Immature natural killer cell (primary cell): ENCODE data around the gene CTNNA2. TPM values are rescaled to one million over a fixed set of nuclear protein-coding genes. Genes with fewer than 3 reads are reported as not detected.

Source experiments
- DNase-seq, 3 donors: peaks; one replicate each; pipeline ENCODE4 v3.0.0; 2022; ENCODE audit warnings: mixed read lengths in 1 of 3
- H3K27ac Mint-ChIP-seq, 6 donors: one replicate each; pipeline ENCODE4 v1.8.0; 2020; ENCODE audit warnings: mixed read lengths in 6 of 6, mild to moderate bottlenecking in 5 of 6, inconsistent platforms in 4 of 6, moderate library complexity in 3 of 6
- H3K27me3 Mint-ChIP-seq, 3 donors: one replicate each; pipeline ENCODE4 v1.8.0; 2020 to 2021; ENCODE audit warnings: low read depth in 3 of 3, mild to moderate bottlenecking in 3 of 3, mixed read lengths in 3 of 3, moderate library complexity in 3 of 3, inconsistent platforms in 1 of 3
- H3K36me3 Mint-ChIP-seq, 3 donors: one replicate each; pipeline ENCODE4 v1.8.0; 2020; ENCODE audit warnings: mixed read lengths in 3 of 3, inconsistent platforms in 2 of 3, mild to moderate bottlenecking in 2 of 3
- H3K4me1 Mint-ChIP-seq, 2 donors: one replicate each; pipeline ENCODE4 v1.8.0; 2020; ENCODE audit warnings: inconsistent platforms in 2 of 2, mild to moderate bottlenecking in 2 of 2, mixed read lengths in 2 of 2, moderate library complexity in 1 of 2
- H3K4me3 Mint-ChIP-seq, 5 donors: one replicate each; pipeline ENCODE4 v1.8.0; 2020; ENCODE audit warnings: mild to moderate bottlenecking in 5 of 5, mixed read lengths in 5 of 5, inconsistent platforms in 3 of 5, moderate library complexity in 3 of 5
- H3K9me3 Mint-ChIP-seq, 6 donors: one replicate each; pipeline ENCODE4 v1.8.0; 2020; ENCODE audit warnings: mild to moderate bottlenecking in 6 of 6, mixed read lengths in 6 of 6, inconsistent platforms in 4 of 6, moderate library complexity in 3 of 6
- polyA plus RNA-seq, 3 donors: library from polyadenylated mRNA; unstranded; fragments of 300-500 nt; fragmentation: Illumina TruSeq; gene quantifications; one replicate each; pipeline ENCODE4 v1.2.3, GENCODE V29; 2021

CTNNA2 gene
- polyA plus RNA-seq, 3 donors from 2014 or later: not detected

DNA sequence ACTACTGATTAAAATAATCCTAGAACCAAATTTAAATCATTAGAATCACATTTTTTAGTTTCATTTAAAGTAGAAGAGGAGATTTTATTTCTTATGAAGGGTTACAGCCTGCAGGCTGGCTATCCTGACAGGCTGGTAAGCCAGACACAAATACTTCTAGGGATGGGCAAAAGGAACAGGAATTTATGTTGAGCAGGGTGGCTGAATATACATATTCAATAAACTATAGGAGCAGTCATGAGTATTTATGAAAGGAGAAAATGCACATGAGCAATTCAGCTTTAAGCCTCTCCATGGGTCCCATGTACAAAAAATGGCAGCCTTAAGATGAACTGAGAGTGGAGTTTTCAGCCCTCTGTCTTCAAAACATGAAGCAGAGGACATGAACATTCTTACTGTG is 182.4 kb downstream of the CTNNA2 start:
- Mint-ChIP-seq H3K4me3 (no peak overlapping the region), H3K36me3 (no peaks in the 10 kb centered on the region), H3K9me3 (peaks cover 5 to 31% (median 9%) of the 10 kb centered on the region in 6 donors), H3K27me3 (peaks cover 0 to 2% (median 0%) of the 10 kb centered on the region in 3 donors), H3K4me1 (no peaks in the 10 kb centered on the region), H3K27ac (no peak overlapping the region)
- no peak for DNase-seq

GRCh38 chr2:79697200-79697599 is 184.3 kb downstream of the CTNNA2 start:
- peaks cover 2 to 38% (median 13%) of the 10 kb centered on the region in 6 donors for H3K9me3 Mint-ChIP-seq
- H3K36me3 Mint-ChIP-seq: no peaks in the 10 kb centered on the region
- no peak for DNase-seq
- peaks cover 0 to 2% (median 0%) of the 10 kb centered on the region in 3 donors for H3K27me3 Mint-ChIP-seq
- no peak overlapping the region for H3K4me3 Mint-ChIP-seq
- no peaks in the 10 kb centered on the region for H3K4me1 Mint-ChIP-seq
- no peak overlapping the region for H3K27ac Mint-ChIP-seq

GRCh38 chr2:79700651-79701050 is 187.8 kb downstream of the CTNNA2 start:
- H3K4me1 Mint-ChIP-seq: no peaks in the 10 kb centered on the region
- no peak for DNase-seq

DNA sequence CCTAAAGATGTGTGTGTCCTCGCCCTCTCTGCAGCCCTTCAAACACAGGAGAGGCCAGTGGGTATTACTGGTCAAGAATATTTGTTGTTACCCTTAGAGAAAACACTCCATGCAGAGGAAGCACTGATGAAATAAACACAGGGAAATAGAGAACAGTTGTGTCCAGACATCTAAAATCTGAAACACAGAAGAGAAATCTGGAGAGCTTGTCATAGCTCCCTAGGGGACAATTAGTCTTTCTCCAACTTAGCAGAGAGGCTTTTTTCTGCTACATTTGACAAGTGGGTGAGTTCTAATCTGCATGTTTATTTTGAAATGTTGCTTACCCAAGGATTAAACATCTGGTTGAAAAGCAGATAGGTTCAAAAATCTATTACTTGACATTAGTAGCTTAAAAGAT is 190.1 kb downstream of the CTNNA2 start:
- Mint-ChIP-seq H3K27me3 (peaks cover 0 to 3% (median 0%) of the 10 kb centered on the region in 3 donors), H3K36me3 (no peaks in the 10 kb centered on the region), H3K4me1 (no peaks in the 10 kb centered on the region), H3K27ac (no peak overlapping the region), H3K4me3 (no peak overlapping the region), H3K9me3 (peaks cover 9 to 33% (median 16%) of the 10 kb centered on the region in 6 donors)
- no peak for DNase-seq

More at GRCh38 chr2:79700651-79701050, 187.8 kb downstream of the CTNNA2 start:
- Mint-ChIP-seq H3K27me3 (peaks cover 0 to 4% (median 0%) of the 10 kb centered on the region in 3 donors), H3K27ac (no peak overlapping the region), H3K9me3 (peaks cover 5 to 33% (median 16%) of the 10 kb centered on the region in 6 donors), H3K36me3 (no peaks in the 10 kb centered on the region), H3K4me3 (no peak overlapping the region)

- DNase-seq: no peak
- H3K27me3 Mint-ChIP-seq: peaks cover 0 to 5% (median 3%) of the 10 kb centered on the region in 3 donors
- H3K36me3 Mint-ChIP-seq: no peaks in the 10 kb centered on the region
- H3K4me1 Mint-ChIP-seq: no peaks in the 10 kb centered on the region
- no peak overlapping the region for H3K27ac Mint-ChIP-seq
- peaks cover 8 to 45% (median 19%) of the 10 kb centered on the region in 6 donors for H3K9me3 Mint-ChIP-seq
- no peak overlapping the region for H3K4me3 Mint-ChIP-seq
These were observed 198.2 kb downstream of the CTNNA2 start for GRCh38 chr2:79711098-79711497.

DNA sequence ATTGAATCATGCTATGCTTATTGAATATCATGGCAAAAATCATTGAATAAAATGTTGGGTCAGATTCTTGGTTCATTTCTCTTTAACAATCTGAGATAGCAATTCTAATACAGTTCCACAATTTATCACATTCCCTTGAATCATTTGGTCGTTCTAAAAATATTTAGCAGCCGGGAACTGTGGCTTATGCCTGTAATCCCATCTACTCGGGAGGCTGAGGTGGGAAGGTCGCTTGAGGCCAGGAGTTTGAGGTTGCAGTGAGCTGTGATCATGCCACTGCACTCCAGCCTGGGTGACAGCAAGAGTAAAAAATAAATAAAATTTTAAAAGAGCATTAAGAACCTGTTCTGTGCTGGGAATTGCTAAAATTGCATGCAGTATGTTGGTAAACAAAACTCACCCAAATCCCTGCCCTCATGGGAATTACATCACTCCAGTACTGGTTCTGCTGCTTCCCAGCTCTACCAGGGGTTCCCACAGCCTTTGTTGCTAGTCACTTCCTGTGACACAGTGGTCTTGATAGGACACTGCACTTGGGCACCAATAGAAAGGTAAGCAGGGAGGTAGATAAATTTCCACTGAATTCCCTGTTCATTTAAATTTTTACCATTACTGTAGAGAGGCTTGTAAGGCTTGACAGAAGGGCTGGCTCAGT is 200.4 kb downstream of the CTNNA2 start:
- Mint-ChIP-seq H3K27ac (no peak overlapping the region), H3K36me3 (no peaks in the 10 kb centered on the region), H3K4me3 (no peak overlapping the region), H3K27me3 (peaks cover 2 to 4% (median 3%) of the 10 kb centered on the region in 3 donors), H3K9me3 (peaks cover 9 to 44% (median 17%) of the 10 kb centered on the region in 6 donors), H3K4me1 (no peaks in the 10 kb centered on the region)
- DNase-seq: no peak

- no peaks in the 10 kb centered on the region for H3K36me3 Mint-ChIP-seq
- no peak overlapping the region for H3K27ac Mint-ChIP-seq
- no peak overlapping the region for H3K4me3 Mint-ChIP-seq
- peaks cover 0 to 3% (median 2%) of the 10 kb centered on the region in 3 donors for H3K27me3 Mint-ChIP-seq
- DNase-seq: no peak
- H3K4me1 Mint-ChIP-seq: no peaks in the 10 kb centered on the region
- peaks cover 13 to 40% (median 19%) of the 10 kb centered on the region in 6 donors for H3K9me3 Mint-ChIP-seq
These were observed 201.4 kb downstream of the CTNNA2 start for GRCh38 chr2:79714283-79714682.

DNA sequence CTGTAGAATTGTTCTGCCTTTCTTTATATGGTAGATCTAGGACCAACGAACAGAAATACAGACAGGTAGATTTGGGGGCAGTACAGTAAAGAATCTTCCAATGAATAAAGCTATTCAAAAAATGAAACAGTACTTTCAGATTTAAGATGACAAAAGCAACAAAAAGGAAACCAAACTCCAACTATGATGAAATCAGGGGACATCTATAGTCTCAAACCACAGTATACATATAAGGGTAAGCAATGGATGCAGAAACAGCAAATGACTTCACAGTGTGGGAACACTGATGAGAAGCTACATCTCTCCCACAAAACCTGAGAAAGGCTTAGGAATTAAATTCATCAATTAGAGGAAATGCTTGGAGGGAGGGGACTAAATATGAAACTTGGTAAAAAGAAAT is 202.5 kb downstream of the CTNNA2 start:
- H3K36me3 Mint-ChIP-seq: no peaks in the 10 kb centered on the region
- peaks cover 13 to 40% (median 17%) of the 10 kb centered on the region in 6 donors for H3K9me3 Mint-ChIP-seq
- no peaks in the 10 kb centered on the region for H3K4me1 Mint-ChIP-seq
- no peak overlapping the region for H3K4me3 Mint-ChIP-seq
- H3K27me3 Mint-ChIP-seq: peaks cover 0 to 3% (median 2%) of the 10 kb centered on the region in 3 donors
- DNase-seq: no peak
- H3K27ac Mint-ChIP-seq: no peak overlapping the region

- peaks cover 0 to 3% (median 2%) of the 10 kb centered on the region in 3 donors for H3K27me3 Mint-ChIP-seq
- no peaks in the 10 kb centered on the region for H3K36me3 Mint-ChIP-seq
- H3K4me1 Mint-ChIP-seq: no peaks in the 10 kb centered on the region
- no peak overlapping the region for H3K27ac Mint-ChIP-seq
- DNase-seq: no peak
- H3K9me3 Mint-ChIP-seq: peaks cover 12 to 36% (median 17%) of the 10 kb centered on the region in 6 donors
- no peak overlapping the region for H3K4me3 Mint-ChIP-seq
These were observed 203.4 kb downstream of the CTNNA2 start for GRCh38 chr2:79716266-79716665.

DNA sequence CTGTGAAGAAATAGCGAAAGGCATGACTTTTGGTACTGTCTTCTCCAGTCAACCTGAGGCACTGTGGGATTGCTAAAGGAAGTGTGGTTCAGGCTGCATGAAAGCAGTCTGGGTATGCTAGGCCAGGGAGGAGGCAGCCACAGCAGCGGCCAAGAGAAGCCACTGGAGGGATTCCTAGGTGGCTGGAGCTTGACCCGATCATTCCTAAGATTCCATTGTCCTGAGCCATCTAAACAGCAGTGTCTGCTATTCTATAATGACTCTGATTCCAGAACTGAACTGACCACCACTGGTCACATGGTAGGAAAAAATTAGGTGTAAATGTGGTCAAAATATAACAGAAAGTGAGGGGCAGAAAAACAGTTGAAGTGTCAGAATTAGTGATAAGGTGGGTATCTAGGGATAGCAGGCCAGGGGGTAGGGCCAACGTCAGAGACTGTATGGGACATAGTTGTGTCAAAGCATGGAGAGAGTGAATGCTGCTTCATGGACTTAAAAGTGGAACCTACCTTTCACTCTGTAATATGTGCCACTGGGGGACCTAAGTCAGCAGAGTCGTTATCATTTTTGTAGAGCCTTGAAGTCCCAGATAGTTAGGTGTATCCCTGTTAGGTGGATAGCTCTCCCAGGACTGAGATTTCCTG is 204.6 kb downstream of the CTNNA2 start:
- H3K9me3 Mint-ChIP-seq: peaks cover 13 to 42% (median 20%) of the 10 kb centered on the region in 6 donors
- H3K4me1 Mint-ChIP-seq: no peaks in the 10 kb centered on the region
- no peak for DNase-seq
- peaks cover 0 to 3% (median 2%) of the 10 kb centered on the region in 3 donors for H3K27me3 Mint-ChIP-seq
- H3K4me3 Mint-ChIP-seq: no peak overlapping the region
- H3K36me3 Mint-ChIP-seq: no peaks in the 10 kb centered on the region
- H3K27ac Mint-ChIP-seq: no peak overlapping the region

DNA sequence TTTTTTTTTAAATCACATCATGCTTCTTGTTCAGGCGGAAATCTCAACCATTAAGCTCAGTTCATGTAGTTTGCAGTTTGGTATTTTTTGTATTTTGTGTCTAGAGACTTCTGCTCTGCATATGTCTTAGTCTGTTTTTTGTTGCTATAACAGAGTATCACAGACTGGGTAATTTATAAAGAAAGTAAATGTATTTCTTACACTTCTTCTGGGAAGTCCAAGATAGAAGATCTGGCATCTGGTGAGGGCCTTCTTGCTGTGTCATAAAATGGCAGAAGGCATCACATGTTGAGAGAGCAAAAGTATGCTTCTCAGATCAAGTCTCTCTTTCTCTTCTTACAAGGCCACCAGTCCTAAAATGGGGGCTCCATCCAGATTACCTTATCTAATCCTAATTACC is 208.2 kb downstream of the CTNNA2 start:
- no peak overlapping the region for H3K27ac Mint-ChIP-seq
- no peak for DNase-seq
- H3K27me3 Mint-ChIP-seq: peaks cover 0 to 2% (median 0%) of the 10 kb centered on the region in 3 donors
- H3K9me3 Mint-ChIP-seq: peaks cover 8 to 38% (median 15%) of the 10 kb centered on the region in 6 donors
- H3K4me3 Mint-ChIP-seq: no peak overlapping the region
- no peaks in the 10 kb centered on the region for H3K36me3 Mint-ChIP-seq
- no peaks in the 10 kb centered on the region for H3K4me1 Mint-ChIP-seq

DNA sequence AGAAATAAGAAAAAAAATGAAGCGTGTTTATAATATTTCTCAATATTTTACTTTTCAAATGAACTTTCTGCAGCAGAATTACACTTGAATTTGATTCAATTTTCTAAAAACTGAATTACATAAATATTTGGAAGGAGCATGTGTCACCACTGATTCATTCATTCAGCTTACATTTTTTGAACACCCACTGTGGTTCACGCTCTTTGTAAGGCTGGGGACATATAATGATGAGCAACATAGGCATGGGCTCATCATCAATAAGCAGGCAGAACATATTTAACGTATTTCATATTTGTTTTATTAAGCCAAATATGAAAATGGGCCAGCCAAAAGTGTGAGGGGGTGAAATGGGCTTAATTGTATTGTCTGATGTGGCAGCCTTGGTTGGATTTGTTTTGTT is 209.1 kb downstream of the CTNNA2 start:
- no peaks in the 10 kb centered on the region for H3K4me1 Mint-ChIP-seq
- no peak for DNase-seq
- H3K9me3 Mint-ChIP-seq: peaks cover 8 to 38% (median 15%) of the 10 kb centered on the region in 6 donors
- no peak overlapping the region for H3K4me3 Mint-ChIP-seq
- H3K36me3 Mint-ChIP-seq: no peaks in the 10 kb centered on the region
- H3K27me3 Mint-ChIP-seq: peaks cover 0 to 2% (median 0%) of the 10 kb centered on the region in 3 donors
- H3K27ac Mint-ChIP-seq: no peak overlapping the region

GRCh38 chr2:79723830-79724229 is 211.0 kb downstream of the CTNNA2 start:
- no peaks in the 10 kb centered on the region for H3K27me3 Mint-ChIP-seq
- no peak for DNase-seq
- no peak overlapping the region for H3K27ac Mint-ChIP-seq
- no peaks in the 10 kb centered on the region for H3K4me1 Mint-ChIP-seq
- H3K4me3 Mint-ChIP-seq: no peak overlapping the region
- peaks cover 9 to 44% (median 16%) of the 10 kb centered on the region in 6 donors for H3K9me3 Mint-ChIP-seq
- no peaks in the 10 kb centered on the region for H3K36me3 Mint-ChIP-seq

- no peak for DNase-seq
- Mint-ChIP-seq H3K4me3 (no peak overlapping the region), H3K4me1 (no peaks in the 10 kb centered on the region), H3K27ac (no peak overlapping the region), H3K36me3 (no peaks in the 10 kb centered on the region), H3K9me3 (peaks cover 4 to 42% (median 8%) of the 10 kb centered on the region in 6 donors), H3K27me3 (no peaks in the 10 kb centered on the region)
These were observed 216.7 kb downstream of the CTNNA2 start for GRCh38 chr2:79729532-79729931.
